Peyer's patch (tissue), 4 donors: ENCODE measurements around the gene HOXC5.

Source experiments
- POLR2A ChIP-seq, 2 donors: fragments of 450-650 bp; IDR thresholded peaks; one replicate each; pipeline ENCODE4 v1.5.1; 2017; ENCODE audit warnings: antibody characterized with exemption in 2 of 2, mild to moderate bottlenecking in 2 of 2, moderate library complexity in 2 of 2
- TF ChIP-seq, protein P1 (sequence below), 6 experiments: fragments of 450-650 bp in 4 of 6; fragments of 200-600 bp in 2 of 6; sonication (generic) in 1 of 6; IDR thresholded peaks; one replicate each; pipeline ENCODE4 v1.5.1; 2017 to 2019; ENCODE audit warnings: antibody characterized with exemption in 6 of 6, mild to moderate bottlenecking in 3 of 6, moderate library complexity in 1 of 6

DNA sequence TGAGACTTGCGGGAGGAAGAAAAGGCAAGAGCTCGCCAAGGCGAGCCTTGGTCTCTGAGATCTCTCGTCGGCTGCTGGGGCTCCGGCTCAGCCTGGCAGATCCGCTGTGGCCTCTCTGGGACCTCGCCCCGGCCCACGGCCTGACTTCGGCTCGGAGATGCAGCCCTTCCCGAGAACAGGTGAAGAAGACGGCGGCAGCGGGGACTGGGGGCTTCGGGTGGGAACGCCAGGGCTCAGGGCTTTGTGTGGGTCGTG lies 38.9 kb upstream of the HOXC5 start:
- TF ChIP-seq, protein P1, sequence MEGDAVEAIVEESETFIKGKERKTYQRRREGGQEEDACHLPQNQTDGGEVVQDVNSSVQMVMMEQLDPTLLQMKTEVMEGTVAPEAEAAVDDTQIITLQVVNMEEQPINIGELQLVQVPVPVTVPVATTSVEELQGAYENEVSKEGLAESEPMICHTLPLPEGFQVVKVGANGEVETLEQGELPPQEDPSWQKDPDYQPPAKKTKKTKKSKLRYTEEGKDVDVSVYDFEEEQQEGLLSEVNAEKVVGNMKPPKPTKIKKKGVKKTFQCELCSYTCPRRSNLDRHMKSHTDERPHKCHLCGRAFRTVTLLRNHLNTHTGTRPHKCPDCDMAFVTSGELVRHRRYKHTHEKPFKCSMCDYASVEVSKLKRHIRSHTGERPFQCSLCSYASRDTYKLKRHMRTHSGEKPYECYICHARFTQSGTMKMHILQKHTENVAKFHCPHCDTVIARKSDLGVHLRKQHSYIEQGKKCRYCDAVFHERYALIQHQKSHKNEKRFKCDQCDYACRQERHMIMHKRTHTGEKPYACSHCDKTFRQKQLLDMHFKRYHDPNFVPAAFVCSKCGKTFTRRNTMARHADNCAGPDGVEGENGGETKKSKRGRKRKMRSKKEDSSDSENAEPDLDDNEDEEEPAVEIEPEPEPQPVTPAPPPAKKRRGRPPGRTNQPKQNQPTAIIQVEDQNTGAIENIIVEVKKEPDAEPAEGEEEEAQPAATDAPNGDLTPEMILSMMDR (IDR thresholded peaks at IDR 0.05), result no peak
- no peak for TF ChIP-seq POLR2A (IDR thresholded peaks at IDR 0.05)
